ENCODE data around the gene ABTB2.

The ABTB2 gene

DNA sequence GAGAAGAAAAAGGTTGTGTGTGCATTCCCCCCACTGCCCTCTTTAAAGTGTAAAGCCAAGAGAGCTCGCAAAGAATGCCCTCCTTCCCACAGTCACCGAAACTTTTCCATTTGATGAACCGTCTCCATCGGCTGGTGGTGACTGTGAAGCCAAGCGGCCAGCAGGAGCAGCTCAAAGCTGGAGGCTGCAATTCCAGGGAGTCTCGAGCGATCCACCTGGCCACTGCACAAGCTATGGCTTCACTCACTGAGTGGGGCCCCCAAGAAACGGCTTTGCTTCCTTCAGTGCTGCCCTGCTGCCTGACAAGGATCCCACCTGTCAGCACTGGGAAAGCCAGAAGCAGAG, 117.7 kb downstream of the ABTB2 start:
- CTCF ChIA-PET, result no interaction called here
- DNase-seq (ENCODE audit: extremely low spot score), result no peak
- no peak for TF ChIP-seq TARDBP (IDR thresholded peaks at IDR 0.05)
- no peak for TF ChIP-seq FOXK2 (IDR thresholded peaks at IDR 0.05)
- no peak for TF ChIP-seq PKNOX1 (IDR thresholded peaks at IDR 0.05)
- TF ChIP-seq SP1 (IDR thresholded peaks at IDR 0.05), result no peak
- POLR2A ChIA-PET, result interaction anchor here (0.7 kb wide), 1 partner anchor 10 kb away, joined by 3 read pairs; no protein-coding TSS in a partner anchor

DNA sequence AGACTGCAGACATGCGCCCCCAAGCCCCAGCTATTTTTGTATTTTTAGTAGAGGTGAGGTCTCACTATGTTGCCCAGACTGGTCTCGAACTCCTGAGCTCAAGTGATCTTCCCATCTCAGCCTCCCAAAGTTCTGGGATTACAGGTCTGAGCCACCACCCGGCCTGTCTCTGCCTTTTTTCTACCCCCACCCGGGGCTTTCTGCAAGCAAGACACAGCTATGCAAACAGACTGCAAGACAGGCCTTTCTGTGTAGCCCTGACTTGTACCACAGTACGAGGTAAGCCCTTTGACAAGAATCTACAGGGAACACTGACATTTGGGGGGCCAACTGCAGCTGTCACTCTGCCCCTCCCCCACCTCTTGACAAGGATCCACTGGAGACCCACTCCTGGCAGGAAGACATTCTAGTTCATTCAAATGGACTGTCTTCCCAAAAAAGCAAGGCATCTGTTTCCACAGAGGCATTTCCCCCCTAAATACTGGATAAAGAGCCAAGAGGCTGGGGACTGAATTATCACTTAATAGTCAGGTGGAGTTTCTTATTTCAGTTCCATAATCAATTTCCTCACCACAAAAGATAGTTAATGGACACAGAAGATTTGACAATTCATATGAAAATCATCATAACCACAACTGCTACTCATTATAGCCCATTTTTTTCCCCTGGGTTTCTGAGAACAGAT, 118.2 kb downstream of the ABTB2 start:
- no peak for DNase-seq (ENCODE audit: extremely low spot score)
- ChIA-PET CTCF (interaction anchor here (1.6 kb wide), 1 partner anchor 65 kb away, joined by 9 read pairs; no protein-coding TSS in a partner anchor), POLR2A (interaction anchor here (0.7 to 0.9 kb wide), 2 partner anchors 11 to 65 kb away, joined by 3 to 4 read pairs; no protein-coding TSS in a partner anchor)
- no peak for TF ChIP-seq ELF4 (IDR thresholded peaks at IDR 0.05)
- TF ChIP-seq ARNT (IDR thresholded peaks at IDR 0.05), result no peak
- no peak for TF ChIP-seq ZNF384 (IDR thresholded peaks at IDR 0.05)
- TF ChIP-seq LEF1 (IDR thresholded peaks at IDR 0.05; ENCODE audit: borderline replicate concordance), result no peak
- no peak for TF ChIP-seq SP1 (IDR thresholded peaks at IDR 0.05)
- TF ChIP-seq FOXM1 (IDR thresholded peaks at IDR 0.05; ENCODE audit: borderline replicate concordance), result no peak
- TF ChIP-seq PKNOX1 (IDR thresholded peaks at IDR 0.05), result no peak

DNA sequence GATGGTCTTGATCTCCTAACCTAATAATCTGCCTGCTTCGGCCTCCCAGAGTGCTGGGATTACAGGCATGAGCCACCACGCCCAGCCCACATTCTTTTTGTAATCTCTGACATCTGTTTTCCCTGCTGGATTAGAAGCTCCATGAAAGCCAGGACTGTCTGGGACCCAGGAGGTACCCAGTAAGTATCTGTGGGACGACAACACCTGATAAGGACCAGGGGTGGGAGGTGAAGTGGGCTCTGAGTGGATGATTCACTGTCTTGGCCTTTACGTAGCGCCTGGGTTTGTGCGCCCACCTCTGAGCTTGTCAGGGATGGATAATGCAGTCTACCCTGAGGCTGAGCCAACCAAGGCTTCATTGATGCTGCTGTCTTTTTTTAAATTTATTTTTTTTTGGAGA, 118.8 kb downstream of the ABTB2 start:
- CTCF ChIA-PET, result interaction anchor here (1.6 kb wide), 1 partner anchor 64 kb away, joined by 9 read pairs; no protein-coding TSS in a partner anchor
- TF ChIP-seq HDGF (IDR thresholded peaks at IDR 0.05; ENCODE audit: borderline replicate concordance) (no peak), NFRKB (IDR thresholded peaks at IDR 0.05) (no peak), SUZ12 (IDR thresholded peaks at IDR 0.05) (no peak), PKNOX1 (IDR thresholded peaks at IDR 0.05) (no peak)
- no peak for DNase-seq (ENCODE audit: extremely low spot score)
- POLR2A ChIA-PET, result interaction anchor here (0.9 kb wide), 1 partner anchor 65 kb away, joined by 4 read pairs; no protein-coding TSS in a partner anchor

- DNase-seq (ENCODE audit: extremely low spot score), result no peak
- ChIA-PET POLR2A (no interaction called here), CTCF (interaction anchor here (1.6 kb wide), 1 partner anchor 64 kb away, joined by 9 read pairs; no protein-coding TSS in a partner anchor)
- TF ChIP-seq SP1 (IDR thresholded peaks at IDR 0.05) (no peak), ZNF384 (IDR thresholded peaks at IDR 0.05) (no peak), NFRKB (IDR thresholded peaks at IDR 0.05) (no peak), TARDBP (IDR thresholded peaks at IDR 0.05) (no peak), ELF4 (IDR thresholded peaks at IDR 0.05) (no peak), FOXA1 (IDR thresholded peaks at IDR 0.05) (no peak), PKNOX1 (IDR thresholded peaks at IDR 0.05) (no peak)
These were observed 119.3 kb downstream of the ABTB2 start for GRCh38 chr11:34238533-34238932.

DNA sequence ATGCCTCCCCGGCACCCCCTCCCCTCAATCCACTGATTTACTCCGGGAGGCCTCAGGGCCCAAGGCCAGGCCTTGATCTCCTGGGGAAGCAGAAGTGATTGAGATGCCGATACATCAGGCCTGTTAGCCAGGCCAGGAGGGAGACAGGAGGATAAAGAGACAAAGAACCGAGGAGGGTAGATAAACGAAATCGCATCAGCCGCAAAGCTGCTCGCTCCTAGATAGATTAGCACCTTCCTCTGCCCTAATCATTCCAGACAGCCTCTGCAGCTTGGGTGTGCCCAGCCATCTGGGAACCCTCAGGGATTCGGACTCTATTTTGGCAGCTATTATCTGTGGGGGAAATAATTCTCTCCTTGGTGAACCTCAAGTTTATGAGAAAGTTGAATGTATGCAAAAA, 121.2 kb downstream of the ABTB2 start:
- ChIA-PET CTCF (interaction anchor here (0.6 kb wide), 1 partner anchor 62 kb away, joined by 3 read pairs; no protein-coding TSS in a partner anchor), POLR2A (no interaction called here)
- DNase-seq (ENCODE audit: extremely low spot score), result no peak
- TF ChIP-seq BHLHE40 (IDR thresholded peaks at IDR 0.05; ENCODE audit: borderline replicate concordance) (no peak), FOXA1 (IDR thresholded peaks at IDR 0.05) (no peak), ARNT (IDR thresholded peaks at IDR 0.05) (no peak)

- CTCF ChIA-PET, result no interaction called here
- POLR2A ChIA-PET, result no interaction called here
- no peak for TF ChIP-seq LEF1 (IDR thresholded peaks at IDR 0.05; ENCODE audit: borderline replicate concordance)
- TF ChIP-seq CTBP1 (IDR thresholded peaks at IDR 0.05; ENCODE audit: borderline replicate concordance), result no peak
- TF ChIP-seq FOXA1 (IDR thresholded peaks at IDR 0.05), result no peak
- no peak for TF ChIP-seq NFRKB (IDR thresholded peaks at IDR 0.05)
- no peak for TF ChIP-seq FOXM1 (IDR thresholded peaks at IDR 0.05; ENCODE audit: borderline replicate concordance)
- TF ChIP-seq PKNOX1 (IDR thresholded peaks at IDR 0.05), result no peak
- no peak for TF ChIP-seq TARDBP (IDR thresholded peaks at IDR 0.05)
- no peak for TF ChIP-seq ELF4 (IDR thresholded peaks at IDR 0.05)
- TF ChIP-seq FOXK2 (IDR thresholded peaks at IDR 0.05), result no peak
- TF ChIP-seq BHLHE40 (IDR thresholded peaks at IDR 0.05; ENCODE audit: borderline replicate concordance), result no peak
- no peak for TF ChIP-seq ZNF384 (IDR thresholded peaks at IDR 0.05)
- TF ChIP-seq HDGF (IDR thresholded peaks at IDR 0.05; ENCODE audit: borderline replicate concordance), result no peak
- TF ChIP-seq ARNT (IDR thresholded peaks at IDR 0.05), result no peak
- TF ChIP-seq L3MBTL2 (conservative IDR thresholded peaks at IDR 0.05), result no peak
- no peak for DNase-seq (ENCODE audit: extremely low spot score)
These were observed 122.2 kb downstream of the ABTB2 start for GRCh38 chr11:34235591-34236071.

All from HEK293T (cell line).